ENCODE measurements around the gene NOS2.
"Not testable (repeated sequence)": the region's sequence is repeated elsewhere in the genome, so short reads cannot be mapped to it uniquely, and the experiment has no call there.

The NOS2 gene

DNA sequence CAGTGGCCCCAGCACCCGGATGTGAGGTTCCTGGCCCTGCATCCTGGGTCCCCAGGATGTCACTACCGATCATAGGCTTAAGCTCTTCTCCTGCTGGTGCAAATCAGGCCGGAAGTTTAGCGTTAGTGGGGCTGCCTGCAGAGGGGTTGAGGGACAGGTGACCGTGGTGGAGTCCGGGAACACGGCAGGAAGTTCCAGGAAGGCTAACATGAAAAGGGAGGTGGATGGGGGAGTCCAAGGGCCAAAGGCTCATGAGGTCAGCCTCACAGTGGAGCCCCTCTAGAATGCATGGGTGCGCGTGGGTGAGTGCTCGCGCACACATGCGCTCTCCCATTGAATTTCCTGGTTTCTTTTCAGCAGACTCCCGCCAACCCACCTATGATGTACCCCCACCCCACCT, 46.6 kb downstream of the NOS2 start:
- DNase-seq: not testable (repeated sequence)

DNA sequence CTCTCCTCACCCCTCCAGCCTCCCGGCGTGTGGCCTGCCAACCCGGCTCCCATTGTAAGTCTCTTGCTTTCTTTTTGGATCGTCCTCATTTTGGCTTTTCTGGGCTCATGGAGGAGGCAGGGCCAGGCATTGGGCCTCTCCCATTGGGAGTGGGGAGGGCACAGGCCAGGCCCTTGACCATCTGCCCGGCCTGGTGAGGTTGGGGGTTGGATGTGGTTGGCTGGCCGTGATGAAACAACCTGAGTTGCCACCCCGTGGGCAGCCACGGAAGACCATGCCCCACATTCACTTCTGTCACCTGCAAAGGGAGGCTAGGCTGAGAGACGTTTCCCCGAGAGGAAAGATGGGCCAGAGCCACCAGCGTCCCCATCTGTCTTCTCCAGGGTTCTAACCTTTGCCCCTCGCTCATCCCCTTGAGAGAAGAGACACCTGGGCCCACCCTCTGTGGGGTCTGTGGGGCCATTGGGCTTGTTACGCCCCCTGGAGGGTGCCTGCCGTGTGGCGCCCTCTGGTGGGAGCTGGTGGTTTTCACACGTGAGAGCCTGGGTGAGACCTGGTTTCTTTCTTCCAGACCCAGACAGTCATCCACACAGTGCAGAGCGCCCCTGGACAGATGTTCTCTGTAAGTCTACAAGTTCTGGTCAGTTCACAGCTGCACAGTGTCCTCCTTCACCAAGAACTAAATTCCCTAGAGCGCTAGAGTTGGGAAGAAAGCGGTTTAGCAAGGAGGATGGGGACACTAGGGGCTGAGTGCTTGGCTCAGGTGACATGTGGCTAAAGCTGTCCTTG, 47.3 kb downstream of the NOS2 start:
- DNase-seq: not testable (repeated sequence)

DNA sequence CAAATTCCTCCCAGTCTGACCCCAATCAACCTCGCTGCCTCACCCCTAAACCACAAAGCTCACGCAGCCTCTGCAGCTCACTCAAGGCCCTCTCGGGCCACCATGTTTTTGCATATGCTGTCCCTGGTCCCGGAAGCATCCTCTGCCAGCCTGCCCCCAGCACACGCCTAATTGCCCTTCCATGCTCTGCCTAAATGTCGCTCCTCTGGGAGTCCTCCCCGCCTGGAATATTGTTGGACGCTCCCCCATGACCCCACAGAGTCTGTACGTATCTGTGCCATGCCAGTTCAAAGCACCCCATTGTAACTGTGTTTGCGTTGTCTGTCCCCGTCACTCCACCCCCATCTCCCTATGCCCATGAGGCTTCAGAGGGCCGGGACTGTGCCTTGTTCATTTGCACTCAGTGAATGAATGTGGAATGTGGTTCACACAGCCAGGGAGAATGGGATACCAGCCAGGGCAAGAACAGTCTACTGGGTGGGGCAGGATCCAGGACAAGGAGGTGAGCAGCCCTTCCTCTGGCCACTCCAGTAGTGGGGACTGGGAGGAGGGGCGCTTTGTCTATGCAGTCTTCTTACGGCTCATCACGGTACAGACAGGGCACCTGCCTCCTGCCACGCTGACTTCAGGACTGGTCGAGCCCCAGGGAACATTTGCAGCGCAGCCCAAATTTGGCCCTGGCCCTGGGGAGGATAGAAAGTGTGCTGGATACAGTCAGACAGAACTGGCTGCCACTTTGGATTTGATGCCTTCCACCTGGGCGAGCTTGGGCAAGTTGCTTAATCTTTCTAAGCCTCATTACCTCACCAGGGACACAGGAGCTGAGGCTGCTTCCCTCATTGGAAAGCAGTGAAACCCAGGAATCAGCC, 48.5 kb downstream of the NOS2 start:
- no peak for DNase-seq

DNA sequence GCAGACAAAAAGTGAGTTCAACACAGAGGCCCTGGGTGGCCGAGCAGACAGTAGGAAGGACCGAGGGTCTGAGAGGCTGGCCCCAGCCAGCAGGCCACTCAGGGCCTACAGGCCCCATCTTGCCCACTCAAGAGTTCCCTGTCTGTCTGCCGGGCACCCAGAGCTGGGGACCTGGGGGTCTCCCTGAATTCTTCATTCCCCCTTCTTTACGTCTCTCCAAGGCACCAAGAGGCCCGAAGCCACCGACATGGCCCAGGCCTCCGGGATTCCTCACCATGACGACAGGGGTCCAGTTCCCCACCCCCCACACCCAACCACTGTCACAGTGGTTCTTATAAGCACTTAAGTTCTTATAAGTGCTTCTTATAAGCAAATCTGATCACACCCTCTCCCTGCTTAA, 49.2 kb downstream of the NOS2 start:
- DNase-seq: no peak

DNA sequence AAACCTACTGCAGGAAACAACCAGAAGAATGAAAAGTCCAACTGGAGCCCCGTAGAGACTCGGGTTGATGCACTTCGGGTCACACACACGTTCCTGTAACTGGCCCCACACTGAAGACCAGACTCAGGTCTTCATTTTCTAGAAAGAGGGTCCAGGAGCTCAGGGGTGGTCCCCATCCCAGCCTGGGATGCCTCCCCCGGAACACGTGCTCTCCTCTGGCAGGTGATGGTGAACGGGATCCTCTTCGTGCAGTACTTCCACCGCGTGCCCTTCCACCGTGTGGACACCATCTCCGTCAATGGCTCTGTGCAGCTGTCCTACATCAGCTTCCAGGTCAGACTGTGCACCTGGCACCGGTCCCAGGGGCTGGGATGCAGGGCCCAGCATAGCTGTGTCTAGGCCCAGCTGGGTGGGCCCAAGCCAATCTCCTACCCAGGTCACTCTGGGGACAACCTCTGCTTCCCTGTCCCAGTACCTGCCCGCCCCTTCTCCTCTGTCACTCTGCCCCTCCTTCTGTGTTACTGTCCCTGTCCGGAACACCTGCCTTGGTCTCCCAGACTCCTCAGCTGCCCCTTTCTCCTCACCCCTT, 50.7 kb downstream of the NOS2 start:
- not testable (repeated sequence) for DNase-seq

DNA sequence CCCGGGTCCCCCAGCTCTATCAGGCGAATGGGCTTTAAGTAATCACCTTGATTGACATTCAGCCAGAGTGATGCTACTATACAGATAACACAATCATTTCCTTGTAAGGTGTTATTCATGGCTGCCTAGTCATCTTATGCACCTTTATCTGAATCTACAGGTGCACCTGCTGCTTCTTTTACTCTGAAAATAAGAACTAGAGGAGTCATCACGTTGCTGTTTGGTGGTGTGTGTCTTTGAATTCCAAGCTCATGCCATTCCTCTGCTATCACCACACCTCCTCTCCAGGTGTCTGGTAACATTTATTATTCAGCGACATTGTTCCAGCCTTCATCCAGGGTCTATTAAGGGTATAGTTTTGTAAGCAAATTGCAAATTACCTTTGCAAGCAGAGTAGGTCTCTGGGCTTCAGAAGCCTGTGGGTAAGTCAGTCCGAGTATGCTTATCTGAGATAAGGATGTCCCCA, 51.9 kb downstream of the NOS2 start:
- no peak for DNase-seq

DNA sequence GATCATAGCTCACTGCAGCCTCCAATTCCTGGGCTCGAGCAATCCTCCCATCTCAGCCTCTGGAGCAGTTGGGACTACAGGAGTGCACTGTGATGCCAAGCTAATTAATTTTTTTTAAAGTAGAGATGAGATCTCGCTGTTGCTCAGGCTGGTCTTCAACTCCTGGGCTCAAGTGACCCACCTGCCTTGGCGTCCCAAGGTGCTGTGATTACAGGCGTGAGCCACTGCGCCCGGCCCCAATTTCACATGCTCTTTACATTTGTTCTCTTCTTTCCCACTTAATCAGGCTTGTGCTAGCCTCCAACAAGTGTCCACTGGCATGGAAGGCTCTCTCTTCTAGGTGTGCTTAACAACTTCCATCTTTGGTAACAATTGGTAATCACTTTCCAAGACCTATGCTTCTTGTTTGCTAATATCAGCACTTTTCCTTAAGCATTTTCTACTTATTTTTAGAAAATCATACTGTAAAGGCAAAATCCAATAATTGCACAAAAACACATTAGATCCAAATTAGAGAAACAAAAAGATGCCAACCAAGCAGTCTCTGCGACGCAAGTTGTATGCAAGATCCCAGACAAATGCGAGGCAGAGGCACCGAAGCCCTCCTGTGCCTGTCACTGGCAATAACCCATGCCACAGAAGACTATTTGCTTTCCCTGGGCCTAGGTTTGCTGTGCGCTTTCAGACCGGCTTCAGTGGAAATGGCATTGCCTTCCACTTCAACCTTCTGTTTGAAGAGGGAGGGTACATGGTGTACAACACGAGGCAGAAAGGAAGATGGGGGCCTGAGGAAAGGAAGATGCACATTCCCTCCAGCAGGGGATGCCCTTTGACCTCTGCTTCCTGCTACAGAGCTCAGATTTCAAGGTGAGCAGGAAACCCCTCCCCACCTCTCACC, 52.6 kb downstream of the NOS2 start:
- DNase-seq: no peak

DNA sequence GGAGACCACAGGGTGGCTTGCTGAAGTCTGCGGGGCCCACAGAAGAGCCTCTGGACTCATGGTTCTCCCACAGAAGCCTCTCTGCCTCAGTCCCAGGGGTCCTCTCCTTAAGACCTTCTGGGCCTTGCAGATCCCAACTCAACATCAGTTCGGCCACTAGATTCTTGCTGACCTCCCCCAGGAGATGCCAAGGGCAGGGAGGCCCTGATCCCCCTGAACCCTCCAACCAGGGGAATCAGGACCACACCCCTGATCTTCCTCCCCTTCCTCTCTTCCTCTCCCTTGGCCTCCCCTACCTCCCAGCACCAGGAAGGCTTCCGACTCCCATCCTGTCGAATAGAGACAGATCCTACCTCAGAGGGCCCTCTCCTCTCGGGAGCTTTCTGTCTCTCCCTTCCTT, 53.4 kb downstream of the NOS2 start:
- no peak for DNase-seq

DNA sequence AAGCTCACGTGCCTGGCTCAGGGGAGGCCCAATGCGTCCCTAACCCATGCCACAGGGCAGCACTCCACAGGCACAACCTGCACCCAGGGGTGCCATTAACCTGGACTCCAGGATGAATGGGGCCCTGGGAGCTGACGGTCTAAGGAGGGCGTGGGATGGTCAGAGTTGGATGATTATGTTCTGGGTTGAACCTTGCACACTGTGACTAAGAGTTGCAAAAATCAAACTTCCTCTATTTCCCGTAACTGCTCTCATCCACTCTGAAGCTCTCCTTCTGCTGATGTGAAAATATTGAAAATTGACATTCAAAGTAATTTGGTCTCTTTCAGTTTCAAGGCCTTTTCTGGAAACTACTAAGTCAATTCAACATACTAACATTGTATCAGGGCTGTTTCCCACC, 54.0 kb downstream of the NOS2 start:
- peak; percentile 74 for DNase-seq

DNA sequence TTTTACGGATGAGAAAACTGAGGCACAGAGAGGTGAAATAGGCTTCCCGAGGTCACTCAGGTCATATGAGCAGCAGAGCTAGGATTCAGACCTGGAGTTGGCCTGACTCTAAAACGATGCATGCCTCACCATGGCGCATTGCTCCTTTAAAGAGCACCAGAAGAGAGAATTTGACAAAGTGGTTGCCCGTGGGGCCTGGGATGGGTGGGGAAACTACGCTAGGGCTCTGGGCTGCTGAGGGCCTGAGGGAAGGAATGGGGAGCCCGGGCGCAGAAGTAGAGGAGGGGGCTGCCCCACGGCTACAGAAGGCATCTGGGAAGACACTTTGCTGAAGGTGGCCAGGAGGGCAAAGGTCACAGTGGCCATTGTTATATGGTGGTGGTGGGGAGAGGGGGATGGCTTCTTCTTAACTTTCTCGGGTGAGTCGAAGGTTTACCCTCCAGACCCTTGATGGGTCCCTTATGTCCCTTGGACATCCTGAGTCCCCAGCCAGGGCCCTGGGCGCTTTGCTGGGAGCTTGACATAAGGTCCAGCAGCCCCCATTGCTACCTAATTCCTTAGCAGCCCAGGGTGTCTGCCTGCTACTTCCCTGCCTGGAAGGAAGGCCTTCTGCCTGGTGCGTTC, 55.0 kb downstream of the NOS2 start:
- DNase-seq: not testable (repeated sequence)

DNA sequence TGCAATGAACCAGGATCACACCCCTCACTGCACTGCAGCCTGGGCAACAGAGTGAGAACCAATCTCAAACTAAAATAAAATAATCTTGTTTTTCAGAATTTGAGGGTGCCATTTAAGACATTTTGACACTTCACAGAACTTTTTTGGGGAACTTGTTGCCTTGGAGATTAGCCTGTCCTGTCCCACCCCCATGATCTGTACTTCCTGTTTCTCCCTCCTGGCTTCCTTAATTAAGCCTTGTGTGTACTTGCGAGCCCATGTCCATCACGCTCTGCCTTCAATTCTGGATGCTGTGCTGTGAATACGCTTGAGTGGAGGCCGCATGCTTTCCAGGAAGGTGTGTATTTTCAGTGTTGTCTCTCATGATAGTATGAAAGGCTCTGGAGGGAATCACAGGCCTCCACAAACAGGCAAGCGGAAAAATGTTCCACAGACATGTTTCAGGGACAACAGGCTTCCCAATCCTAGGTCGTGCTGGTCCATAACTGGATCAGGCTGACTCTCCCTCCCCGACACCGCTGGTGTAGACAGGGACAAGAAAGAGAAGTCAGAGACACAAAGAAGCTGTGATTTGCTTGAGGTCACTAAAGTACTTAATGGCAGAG, 56.9 kb downstream of the NOS2 start:
- peak; percentile 81 for DNase-seq

DNA sequence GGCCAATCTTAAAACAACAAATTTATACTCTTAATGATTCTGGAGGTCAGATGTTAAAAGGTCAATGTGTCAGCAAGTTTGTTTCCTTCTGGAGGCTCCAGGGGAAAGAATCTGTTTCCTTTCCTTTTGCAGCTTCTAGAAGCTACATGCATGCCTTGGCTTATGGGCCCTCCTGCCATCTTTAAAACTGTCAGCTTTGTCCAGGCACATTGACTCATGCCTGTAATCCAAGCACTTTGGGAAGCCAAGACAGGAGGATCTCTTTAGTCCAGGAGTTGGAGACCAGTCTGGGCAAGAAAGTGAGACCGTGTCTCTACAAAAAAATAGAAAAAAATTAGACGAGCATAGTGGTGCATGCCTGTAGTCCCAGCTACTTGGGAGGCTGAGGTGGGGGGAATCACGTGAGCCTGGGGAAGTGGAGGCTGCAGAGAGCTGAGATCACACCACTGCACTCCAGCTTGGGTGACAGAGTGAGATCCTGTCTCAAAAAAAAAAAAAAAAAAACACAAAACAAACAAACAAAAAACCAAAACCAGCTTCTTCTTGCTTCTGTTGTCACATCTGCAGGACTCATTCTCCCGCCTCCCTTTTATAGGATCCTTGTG, 58.3 kb downstream of the NOS2 start:
- no peak for DNase-seq

DNA sequence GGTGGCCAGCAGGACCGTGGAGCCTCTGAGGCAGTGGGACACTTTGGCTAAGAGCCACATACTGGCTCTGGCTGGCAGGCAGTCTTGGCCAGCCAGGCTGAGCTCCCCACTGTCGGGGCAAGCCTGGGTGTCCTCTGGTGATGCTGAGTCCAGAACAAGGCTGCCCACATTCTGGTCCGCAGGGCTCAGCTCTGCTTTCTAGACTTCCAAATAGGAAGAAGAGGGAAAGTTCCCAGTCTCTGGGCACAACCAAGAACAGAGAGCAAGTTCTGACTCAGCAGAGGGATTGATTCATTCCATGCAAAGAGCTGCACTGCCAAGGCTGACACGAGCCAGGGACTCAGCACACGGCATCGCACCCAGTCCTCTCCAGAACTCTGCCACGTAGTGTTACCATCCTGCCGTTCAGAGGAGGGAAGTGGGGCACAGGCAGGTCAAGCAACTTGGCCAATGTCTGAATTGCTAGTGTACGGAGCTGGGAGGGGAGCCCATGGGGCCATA, 58.9 kb downstream of the NOS2 start:
- DNase-seq: no peak

DNA sequence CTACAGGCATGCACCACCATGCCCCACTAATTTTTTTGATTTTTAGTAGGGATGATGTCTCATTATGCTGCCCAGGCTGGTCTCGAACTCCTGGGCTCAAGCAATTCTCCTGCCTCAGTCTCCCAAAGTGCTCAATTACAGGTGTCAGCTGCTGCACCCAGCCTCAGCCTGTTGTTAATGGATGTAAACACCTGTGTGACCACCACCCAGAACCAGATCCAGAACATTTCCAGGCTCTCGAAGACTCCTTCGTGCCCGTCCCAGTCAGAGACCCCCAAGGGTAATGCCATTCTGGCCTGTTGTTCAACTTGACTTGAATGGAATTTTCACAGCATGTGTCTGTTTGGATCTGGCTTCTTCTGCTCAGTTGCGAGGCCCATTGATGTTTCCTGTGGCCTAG, 59.8 kb downstream of the NOS2 start:
- not testable (repeated sequence) for DNase-seq

DNA sequence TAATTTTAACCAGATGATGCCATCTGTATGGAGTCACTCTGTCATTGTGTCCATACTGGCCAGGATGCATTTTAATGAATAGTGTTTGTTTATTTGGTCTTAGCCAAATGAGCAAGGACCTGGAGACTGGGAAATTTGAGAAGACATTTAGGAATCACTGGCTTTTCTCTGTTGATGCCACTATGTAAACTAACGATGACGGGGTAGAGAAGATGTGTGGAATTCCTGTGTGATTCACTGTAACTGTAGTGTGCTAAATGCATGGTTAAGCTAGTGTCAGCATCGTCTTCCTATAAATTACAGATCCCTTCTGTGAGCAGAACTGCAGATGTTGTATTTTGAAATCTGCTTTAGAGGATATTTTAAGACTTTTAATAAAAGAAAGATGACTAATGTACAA, 66.6 kb downstream of the NOS2 start:
- no peak for DNase-seq

DNA sequence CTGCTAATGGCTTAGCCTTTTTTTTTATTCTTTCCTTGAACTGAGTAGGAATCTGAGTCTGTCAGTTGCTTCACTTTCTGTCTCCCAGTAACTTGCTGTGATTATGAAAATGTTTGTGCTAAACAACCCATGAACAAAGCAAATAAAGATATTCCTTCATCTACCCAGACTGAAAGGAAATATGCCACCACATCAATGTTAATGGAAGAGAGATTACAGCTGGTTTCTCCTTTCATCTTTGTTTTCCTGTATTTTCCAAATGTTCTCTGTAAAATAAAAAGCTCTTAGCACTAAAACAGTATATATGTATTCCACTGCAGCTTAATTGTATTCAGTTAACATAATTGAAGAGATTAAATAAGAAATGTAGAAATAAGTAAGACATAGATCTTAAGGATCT, 67.6 kb downstream of the NOS2 start:
- not testable (repeated sequence) for DNase-seq

DNA sequence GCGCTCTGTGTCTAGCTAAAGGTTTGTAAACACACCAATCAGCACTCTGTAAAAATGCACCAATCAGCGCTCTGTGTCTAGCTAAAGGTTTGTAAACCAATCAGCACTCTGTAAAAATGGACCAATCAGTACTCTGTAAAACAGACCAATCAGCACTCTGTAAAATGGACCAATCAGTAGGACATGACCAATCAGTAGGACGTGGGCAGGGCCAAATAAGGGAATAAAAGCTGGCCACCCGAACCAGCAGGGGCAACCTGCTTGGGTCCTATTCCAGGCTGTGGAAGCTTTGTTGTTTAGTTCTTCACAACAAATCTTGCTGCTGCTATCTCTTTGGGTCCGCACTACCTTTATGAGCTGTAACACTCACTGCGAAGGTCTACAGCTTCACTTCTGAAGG, 74.3 kb downstream of the NOS2 start:
- not testable (repeated sequence) for DNase-seq

DNA sequence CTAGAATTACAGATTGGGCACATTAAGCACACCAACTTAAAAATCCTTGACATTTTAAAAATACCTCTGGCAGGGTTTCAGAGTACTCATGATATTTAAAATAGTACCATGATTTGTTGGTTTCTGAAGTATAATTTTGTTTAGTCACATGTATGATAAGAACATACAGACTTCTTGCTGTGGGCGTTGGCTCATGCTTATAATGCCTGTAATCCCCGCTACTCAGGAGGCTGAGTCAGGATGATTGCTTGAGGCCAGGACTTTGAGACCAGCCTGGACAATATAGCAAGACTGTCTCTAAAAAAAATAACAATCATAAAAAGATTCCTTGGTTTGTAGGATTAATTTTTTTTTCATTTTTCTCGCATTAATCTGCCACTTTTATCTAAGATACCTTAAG, 78.5 kb downstream of the NOS2 start:
- no peak for DNase-seq

Data from MV-4-11 (cell line).